ENCODE data around the gene DQX1. TPM values are rescaled to one million over a fixed set of nuclear protein-coding genes. Genes with fewer than 3 reads are reported as not detected.

The DQX1 gene
- total and polyA plus RNA-seq, 9 of the 15 experiments (the other 6 are each of a cell fraction or from before 2014, with no cell fraction given): 0.04 to 0.38 (median 0.18) TPM; not detected in 1

DNA sequence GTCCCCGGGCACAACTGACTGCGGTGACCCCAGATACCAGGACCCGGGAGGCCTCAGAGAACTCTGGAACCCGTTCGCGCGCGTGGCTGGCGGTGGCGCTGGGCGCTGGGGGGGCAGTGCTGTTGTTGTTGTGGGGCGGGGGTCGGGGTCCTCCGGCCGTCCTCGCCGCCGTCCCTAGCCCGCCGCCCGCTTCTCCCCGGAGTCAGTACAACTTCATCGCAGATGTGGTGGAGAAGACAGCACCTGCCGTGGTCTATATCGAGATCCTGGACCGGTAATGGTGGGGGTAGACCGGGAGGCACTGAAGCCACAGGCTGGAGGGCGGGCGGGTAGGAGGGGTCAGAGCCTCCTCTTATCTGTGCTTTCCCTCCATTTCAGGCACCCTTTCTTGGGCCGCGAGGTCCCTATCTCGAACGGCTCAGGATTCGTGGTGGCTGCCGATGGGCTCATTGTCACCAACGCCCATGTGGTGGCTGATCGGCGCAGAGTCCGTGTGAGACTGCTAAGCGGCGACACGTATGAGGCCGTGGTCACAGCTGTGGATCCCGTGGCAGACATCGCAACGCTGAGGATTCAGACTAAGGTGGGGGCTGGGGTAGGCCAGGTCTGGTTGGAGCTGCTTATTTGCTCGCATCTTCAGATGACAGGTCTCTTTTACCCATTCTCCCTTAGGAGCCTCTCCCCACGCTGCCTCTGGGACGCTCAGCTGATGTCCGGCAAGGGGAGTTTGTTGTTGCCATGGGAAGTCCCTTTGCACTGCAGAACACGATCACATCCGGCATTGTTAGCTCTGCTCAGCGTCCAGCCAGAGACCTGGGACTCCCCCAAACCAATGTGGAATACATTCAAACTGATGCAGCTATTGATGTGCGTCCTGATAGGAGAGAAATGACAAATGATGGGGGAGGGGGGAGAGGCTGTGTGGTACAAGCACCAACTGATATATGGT is 4.5 kb upstream of the DQX1 start (continued):
- no peak for TF ChIP-seq MECOM (CRISPR knock-in tag; IDR thresholded peaks at IDR 0.05)
- TF ChIP-seq FIP1L1 (IDR thresholded peaks at IDR 0.05; ENCODE audit: low read depth, low read length, poor library complexity, severe bottlenecking): no peak
- no peak for TF ChIP-seq ETV6 (IDR thresholded peaks at IDR 0.05; ENCODE audit: borderline replicate concordance in 1 of 2, low read depth in 2 of 2, low read length in 1 of 2)
- no peak for TF ChIP-seq ETV6 (CRISPR knock-in tag; IDR thresholded peaks at IDR 0.05; ENCODE audit: borderline replicate concordance)
- no peak for TF ChIP-seq SNRNP70 (optimal IDR thresholded peaks at IDR 0.05; ENCODE audit: low read depth, low read length)
- TF ChIP-seq, protein P1, sequence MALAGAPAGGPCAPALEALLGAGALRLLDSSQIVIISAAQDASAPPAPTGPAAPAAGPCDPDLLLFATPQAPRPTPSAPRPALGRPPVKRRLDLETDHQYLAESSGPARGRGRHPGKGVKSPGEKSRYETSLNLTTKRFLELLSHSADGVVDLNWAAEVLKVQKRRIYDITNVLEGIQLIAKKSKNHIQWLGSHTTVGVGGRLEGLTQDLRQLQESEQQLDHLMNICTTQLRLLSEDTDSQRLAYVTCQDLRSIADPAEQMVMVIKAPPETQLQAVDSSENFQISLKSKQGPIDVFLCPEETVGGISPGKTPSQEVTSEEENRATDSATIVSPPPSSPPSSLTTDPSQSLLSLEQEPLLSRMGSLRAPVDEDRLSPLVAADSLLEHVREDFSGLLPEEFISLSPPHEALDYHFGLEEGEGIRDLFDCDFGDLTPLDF (CRISPR knock-in tag; IDR thresholded peaks at IDR 0.05): no peak; the same call in 1 of the 2 replicates
- TF ChIP-seq GATAD2B (IDR thresholded peaks at IDR 0.05; ENCODE audit: borderline replicate concordance): 0 out of 2 replicates have a peak, but pooled peaks have one; percentile 19
- TF ChIP-seq ZNF57 (CRISPR knock-in tag; IDR thresholded peaks at IDR 0.05): no peak
- TF ChIP-seq HDAC2 (IDR thresholded peaks at IDR 0.05): peak; percentile 80
- TF ChIP-seq ZNF384 (IDR thresholded peaks at IDR 0.05; ENCODE audit: low read depth, low read length): no peak
- TF ChIP-seq ZNF134 (CRISPR knock-in tag; conservative IDR thresholded peaks at IDR 0.05): no peak
- TF ChIP-seq, protein P2, sequence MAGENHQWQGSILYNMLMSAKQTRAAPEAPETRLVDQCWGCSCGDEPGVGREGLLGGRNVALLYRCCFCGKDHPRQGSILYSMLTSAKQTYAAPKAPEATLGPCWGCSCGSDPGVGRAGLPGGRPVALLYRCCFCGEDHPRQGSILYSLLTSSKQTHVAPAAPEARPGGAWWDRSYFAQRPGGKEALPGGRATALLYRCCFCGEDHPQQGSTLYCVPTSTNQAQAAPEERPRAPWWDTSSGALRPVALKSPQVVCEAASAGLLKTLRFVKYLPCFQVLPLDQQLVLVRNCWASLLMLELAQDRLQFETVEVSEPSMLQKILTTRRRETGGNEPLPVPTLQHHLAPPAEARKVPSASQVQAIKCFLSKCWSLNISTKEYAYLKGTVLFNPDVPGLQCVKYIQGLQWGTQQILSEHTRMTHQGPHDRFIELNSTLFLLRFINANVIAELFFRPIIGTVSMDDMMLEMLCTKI (IDR thresholded peaks at IDR 0.05; ENCODE audit: partially characterized antibody): no peak
- no peak for TF ChIP-seq FOXA1 (IDR thresholded peaks at IDR 0.05; ENCODE audit: borderline replicate concordance)
- TF ChIP-seq, protein P3, sequence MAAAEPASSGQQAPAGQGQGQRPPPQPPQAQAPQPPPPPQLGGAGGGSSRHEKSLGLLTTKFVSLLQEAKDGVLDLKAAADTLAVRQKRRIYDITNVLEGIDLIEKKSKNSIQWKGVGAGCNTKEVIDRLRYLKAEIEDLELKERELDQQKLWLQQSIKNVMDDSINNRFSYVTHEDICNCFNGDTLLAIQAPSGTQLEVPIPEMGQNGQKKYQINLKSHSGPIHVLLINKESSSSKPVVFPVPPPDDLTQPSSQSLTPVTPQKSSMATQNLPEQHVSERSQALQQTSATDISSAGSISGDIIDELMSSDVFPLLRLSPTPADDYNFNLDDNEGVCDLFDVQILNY (CRISPR knock-in tag; IDR thresholded peaks at IDR 0.05): no peak
- TF ChIP-seq POLR2AphosphoS2 (IDR thresholded peaks at IDR 0.05; ENCODE audit: low read length): no peak
- TF ChIP-seq, protein P4, sequence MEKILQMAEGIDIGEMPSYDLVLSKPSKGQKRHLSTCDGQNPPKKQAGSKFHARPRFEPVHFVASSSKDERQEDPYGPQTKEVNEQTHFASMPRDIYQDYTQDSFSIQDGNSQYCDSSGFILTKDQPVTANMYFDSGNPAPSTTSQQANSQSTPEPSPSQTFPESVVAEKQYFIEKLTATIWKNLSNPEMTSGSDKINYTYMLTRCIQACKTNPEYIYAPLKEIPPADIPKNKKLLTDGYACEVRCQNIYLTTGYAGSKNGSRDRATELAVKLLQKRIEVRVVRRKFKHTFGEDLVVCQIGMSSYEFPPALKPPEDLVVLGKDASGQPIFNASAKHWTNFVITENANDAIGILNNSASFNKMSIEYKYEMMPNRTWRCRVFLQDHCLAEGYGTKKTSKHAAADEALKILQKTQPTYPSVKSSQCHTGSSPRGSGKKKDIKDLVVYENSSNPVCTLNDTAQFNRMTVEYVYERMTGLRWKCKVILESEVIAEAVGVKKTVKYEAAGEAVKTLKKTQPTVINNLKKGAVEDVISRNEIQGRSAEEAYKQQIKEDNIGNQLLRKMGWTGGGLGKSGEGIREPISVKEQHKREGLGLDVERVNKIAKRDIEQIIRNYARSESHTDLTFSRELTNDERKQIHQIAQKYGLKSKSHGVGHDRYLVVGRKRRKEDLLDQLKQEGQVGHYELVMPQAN (IDR thresholded peaks at IDR 0.05; ENCODE audit: borderline replicate concordance): peak; percentile 84
- TF ChIP-seq CCNT2 (IDR thresholded peaks at IDR 0.05; ENCODE audit: borderline replicate concordance, extremely low read depth, insufficient read length, low read depth, low read length): peak; percentile 53
- TF ChIP-seq SAFB (IDR thresholded peaks at IDR 0.05; ENCODE audit: borderline replicate concordance, low read depth, low read length): peak; percentile 55; the same call in 1 of the 2 replicates

All from K562 (cell line).